GM12872 (cell line): ENCODE measurements around the gene UQCC5.

Experiments
- CTCF ChIP-seq: IDR thresholded peaks from 3 replicates; pipeline ENCODE4 v1.5.1; 2011; ENCODE audit warnings: low read depth, mild to moderate bottlenecking, low read length, moderate library complexity; ENCODE audit not compliant: insufficient read depth

Gene UQCC5

DNA sequence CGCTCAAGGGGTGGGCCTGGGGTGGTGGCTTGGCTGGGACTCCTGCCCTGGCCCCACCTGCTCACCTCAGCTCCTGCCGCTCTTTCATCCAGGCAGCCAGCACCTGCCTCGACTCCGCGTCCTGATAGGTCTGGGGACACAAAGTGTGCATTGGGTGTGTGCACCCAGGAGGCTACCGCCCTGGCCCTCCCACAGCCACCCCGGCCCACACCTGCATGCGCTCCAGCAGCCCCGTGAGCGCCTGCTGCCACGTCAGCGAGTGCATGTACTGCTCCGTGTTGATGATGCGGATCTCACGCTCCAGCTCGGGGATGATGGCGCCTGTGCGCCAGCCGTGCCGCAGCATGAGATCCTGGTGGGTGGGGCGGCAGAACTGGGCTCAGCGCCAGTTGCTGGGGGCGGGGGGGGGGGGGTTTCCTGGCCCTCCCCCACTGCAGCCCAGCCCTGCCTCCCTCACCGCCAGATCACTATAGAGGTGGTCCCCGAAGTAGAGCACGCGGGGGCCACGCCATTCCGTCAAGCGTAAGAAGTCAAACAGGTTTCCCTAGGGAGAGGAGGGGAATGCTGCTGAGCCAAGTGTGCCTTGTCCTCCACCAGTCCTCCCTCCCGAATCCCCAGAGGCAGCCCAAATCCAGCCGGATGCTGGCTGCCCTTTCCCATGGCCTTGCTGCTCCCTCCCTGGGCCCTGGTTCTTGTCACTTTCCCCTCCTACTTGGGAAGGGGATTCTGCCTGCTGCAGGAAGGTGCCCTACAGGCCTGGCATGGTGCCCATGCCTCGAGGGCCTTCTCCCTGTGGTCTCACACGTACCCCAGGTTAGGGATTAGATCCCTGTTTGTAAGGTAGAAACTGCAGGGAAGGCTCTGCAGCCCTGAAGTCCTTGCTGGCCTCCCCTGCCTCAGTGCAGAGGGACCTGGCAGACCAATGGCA lies 11.4 kb upstream of the UQCC5 start:
- no peak for TF ChIP-seq CTCF

GRCh38 chr3:52525680-52526561 lies 10.5 kb upstream of the UQCC5 start:
- TF ChIP-seq CTCF: no peak

DNA sequence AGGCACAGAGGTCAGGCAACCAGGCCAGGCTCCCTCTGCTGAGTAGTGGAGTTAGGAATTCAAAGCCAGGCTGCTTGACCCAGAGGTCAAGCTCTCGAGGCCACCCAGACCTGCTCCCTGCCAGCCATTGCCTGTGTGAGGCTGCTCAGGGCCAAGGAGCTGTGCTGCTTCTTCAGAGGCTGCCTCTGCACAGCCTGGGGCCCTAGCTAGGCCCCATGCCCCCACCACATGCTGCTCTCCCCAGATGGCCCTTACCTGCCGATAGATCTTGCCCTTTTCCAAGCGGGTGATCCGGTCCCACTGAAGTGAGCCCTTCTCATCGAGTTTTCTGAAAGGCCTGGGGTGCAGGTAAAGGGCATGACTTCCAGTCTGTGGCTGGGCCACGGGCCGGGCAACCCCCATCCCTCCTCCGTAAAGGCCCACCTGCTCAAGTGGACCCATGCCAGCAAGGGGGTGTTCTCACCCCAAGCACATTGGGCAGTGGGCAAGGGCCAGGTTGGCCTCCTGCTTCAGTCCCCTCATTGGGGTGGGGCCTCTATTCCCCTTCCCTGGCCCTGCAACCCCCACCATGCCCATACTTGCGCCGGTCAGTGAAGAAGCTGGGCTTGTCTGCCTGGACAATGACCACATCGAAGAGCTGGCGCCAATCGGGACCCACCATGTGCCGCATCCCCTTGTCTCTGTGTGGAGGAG lies 9.2 kb upstream of the UQCC5 start:
- TF ChIP-seq CTCF: no peak

DNA sequence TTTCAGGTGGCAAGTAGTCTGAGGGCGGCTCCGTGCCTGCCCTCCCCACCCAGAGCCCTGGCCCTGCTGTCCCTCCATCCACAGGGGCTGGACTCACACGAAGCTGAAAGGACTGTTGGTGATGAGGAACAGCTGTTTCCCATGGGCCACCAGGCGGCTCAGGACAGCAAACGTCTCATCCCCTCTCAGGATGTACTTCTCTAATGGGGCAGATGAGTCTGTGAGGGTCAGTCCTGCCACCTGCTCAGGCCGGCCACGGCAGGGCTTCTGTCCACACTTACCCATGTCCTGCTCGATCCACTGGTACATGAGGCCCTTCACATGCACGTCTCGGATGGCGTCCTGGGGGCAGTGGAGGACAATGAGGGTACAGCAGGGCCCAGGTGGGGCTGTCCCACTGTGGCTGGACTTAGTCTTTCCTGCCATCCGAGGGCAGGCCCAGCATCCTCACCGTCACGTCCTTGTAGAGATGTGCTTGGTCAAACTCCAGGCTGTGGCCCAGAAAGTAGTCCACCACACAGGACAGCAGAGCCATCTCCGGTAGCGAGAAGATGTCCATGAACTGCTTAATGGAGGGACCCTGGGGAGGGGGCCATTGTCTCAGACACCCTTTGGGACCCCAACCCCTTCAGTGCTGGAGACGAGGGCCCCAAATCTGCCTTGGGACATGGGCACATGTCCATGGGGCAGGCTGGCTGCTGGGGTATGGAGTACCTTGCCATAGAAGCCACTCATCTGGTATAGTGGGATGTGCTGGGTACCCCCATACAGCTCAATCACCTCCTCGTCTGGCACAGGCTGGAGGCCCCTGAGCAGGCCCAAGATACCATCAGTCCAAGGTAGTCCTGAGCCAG lies 8.4 kb upstream of the UQCC5 start:
- TF ChIP-seq CTCF: no peak

DNA sequence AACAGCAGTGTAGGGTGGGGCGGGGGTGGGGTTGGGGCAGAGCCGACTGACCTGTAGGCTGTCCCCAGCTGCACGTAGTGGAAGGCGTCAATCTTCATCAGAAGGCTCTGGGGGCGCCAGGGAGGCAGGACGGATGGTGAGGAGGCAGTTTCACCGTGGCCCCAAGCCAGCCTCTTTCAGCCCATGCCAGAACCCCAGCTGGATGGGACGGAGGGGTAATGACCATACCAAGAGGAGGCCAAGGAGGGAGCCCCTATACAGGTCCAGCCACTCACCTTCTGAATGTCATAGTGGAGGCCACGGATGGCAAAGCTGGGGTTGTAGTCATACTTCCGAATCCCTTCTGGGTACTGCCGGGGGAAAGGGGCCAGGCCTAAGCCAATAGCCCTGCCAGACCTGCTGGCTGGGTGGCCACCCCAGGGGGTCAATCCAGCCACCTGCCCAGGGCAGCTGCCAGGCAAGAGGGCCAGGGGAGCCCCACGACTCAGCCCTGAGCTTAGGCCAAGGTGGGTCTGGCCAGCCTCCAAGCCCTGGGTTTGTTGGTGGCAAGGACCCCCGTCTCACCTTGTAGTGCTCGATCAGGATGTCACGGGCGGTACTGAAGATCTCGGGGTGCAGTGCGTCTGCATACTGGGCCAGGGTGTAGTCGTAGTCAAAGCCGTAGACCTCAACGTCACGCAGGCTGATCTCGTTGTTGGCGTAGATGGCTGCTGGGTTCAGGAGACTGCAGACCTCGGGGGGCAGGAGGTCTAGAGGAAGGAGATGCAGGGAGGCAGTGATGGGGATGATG lies 7.6 kb upstream of the UQCC5 start:
- no peak for TF ChIP-seq CTCF
